Measurements from ENCODE around the gene NCK2. TPM values are rescaled to one million over a fixed set of nuclear protein-coding genes. Genes with fewer than 3 reads are reported as not detected.

The NCK2 gene
- total RNA-seq (2013; cell fraction: nucleolus; rRNA removed), result 14.3 and 15.4 TPM in 2 replicates
- total RNA-seq (2014; rRNA removed) (25.1 and 25.4 TPM in 2 replicates), total RNA-seq (2014; rRNA removed; fragmentation: Illumina TruSeq; extraction: Trizol) (13.5 and 15.3 TPM in 2 replicates), total RNA-seq (2021) (30.9 and 36.5 TPM in 2 replicates), polyA plus RNA-seq (2011; rRNA removed) (11.6 and 13.0 TPM in 2 replicates), polyA plus RNA-seq (2014; fragmentation: Illumina TruSeq; extraction: Trizol) (10.1 and 15.4 TPM in 2 replicates), polyA plus RNA-seq (2014; fragmentation: Nextera tagmentation; extraction: Ambion mirVana) (1 to 10 TPM; 1.2 to 3.1 TPM), polyA plus RNA-seq (2014; rRNA removed) (28.1 and 31.1 TPM in 2 replicates), polyA plus RNA-seq (2016; fragmentation: Nextera tagmentation; extraction: Ambion mirVana) (1 to 10 TPM; 5.2 to 7.2 TPM), polyA minus RNA-seq (2011; rRNA and poly(A)+ RNA removed) (14.9 and 16.7 TPM in 2 replicates), Bru-seq, nascent RNA (percentile 81 among the genes with signal in this experiment), BruChase-seq, experiment 1, labeled RNA remaining after a 6-hour chase (percentile 75 among the genes with signal in this experiment), BruChase-seq, experiment 2, labeled RNA remaining after a 2-hour chase (percentile 74 among the genes with signal in this experiment)
- polyA plus RNA-seq (2011; ENCODE audit: low read depth), result 5.6 TPM
- 12.3 and 19.8 TPM in 2 replicates for polyA plus RNA-seq (2011; cell fraction: cytosol; rRNA removed)
- 10.9 and 14.6 TPM in 2 replicates for polyA plus RNA-seq (2011; cell fraction: nucleus; rRNA removed)
- 19.1 and 19.3 TPM in 2 replicates for polyA plus RNA-seq (2012)
- 4.4 and 9.6 TPM in 2 replicates for polyA minus RNA-seq (2011; cell fraction: cytosol; rRNA and poly(A)+ RNA removed)
- polyA minus RNA-seq (2011; cell fraction: nucleus; rRNA and poly(A)+ RNA removed), result 8.1 and 14.5 TPM in 2 replicates
- long read RNA-seq, experiment 1, partial matches to known transcripts, result 6 of 8 reads
- long read RNA-seq, experiment 1, other reads (novel, unspliced or antisense), result 1 of 8 reads
- long read RNA-seq, experiment 2, partial matches to known transcripts, result 1 of 11 reads
- long read RNA-seq, experiment 2, other reads (novel, unspliced or antisense), result 9 of 11 reads

DNA sequence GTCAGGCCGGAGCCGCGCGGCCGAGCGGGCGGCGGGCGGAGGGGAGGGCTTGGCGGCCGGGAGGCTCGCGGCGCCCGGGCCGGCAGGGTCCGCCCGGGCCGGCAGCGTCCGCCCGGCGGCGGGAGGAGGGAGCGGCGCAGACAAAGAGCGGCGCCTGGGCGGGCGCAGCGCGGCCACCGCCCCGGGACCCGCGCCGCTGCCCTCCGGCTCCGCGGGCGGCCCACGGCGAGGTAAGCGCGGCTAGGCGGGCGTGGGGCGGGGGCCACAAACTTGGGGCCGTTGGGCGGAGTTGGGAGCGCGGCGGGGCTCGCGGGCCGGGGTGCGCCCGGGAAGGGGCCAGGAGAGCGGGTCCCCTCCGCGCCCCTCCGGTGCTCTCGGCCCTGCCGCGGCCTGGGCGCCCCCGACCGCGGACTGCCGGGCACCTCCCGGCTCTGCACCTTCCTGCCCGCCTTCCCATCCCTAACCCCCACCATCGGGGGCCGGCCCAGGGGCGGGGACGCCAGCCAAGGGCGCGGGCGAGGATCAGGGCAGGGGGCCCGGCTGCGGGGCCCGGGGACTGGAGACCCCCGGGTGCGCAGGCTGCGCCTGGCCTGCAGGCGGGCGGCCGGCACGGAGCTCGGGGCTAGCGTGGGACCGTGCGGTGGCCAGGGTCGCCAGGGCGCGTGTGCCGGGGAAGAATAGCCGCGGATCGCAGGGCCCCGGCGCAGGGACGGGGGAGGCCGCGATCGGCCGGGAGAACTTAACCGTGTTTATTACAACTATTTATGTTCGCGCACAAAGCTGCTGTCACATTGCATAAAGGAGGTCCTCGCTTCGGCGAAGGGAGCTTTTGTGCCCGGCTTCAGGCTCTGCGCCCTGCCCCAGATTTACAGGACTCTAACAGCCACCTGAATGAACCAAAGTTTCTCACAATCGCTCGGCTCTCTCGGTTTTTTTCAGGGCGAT, at the start of gene NCK2:
Gene NCK2 (plus strand): TSS at position 4 of the 945 bp plus-strand sequence. CDS start 110,152 bp downstream, outside the sequence.
- no TSS peak for BruUV-seq (replicated peaks)
- Histone ChIP-seq H4K20me1 (ENCODE audit: control insufficient read depth, insufficient read depth) (no peaks in the 10 kb centered on the region; the same call in none of the 2 replicates), H3K4me2 (ENCODE audit: control insufficient read depth, insufficient read depth) (peak within 1 kb of the TSS; percentile 97), H3K4me3 (peak within 1 kb of the TSS; percentile 81), H3K4me1 (ENCODE audit: control insufficient read depth, insufficient read depth, low read length) (peaks cover 28% of the 10 kb centered on the region), H3K27ac (ENCODE audit: control insufficient read depth, insufficient read depth) (peak within 1 kb of the TSS; percentile 79), H2AFZ (ENCODE audit: control insufficient read depth, low read depth, low read length) (peak within 1 kb of the TSS; percentile 63), H3K9ac (ENCODE audit: control insufficient read depth, insufficient read depth, low read length) (peak within 1 kb of the TSS; percentile 92), H3K79me2 (ENCODE audit: control insufficient read depth, insufficient read depth, low read length) (peaks cover 52% of the 10 kb centered on the region), H3K9me3 (replicated peaks; ENCODE audit: control insufficient read depth, insufficient read depth, low read length) (no peaks in the 10 kb centered on the region), H3K27me3 (replicated peaks in 1 of 2; ENCODE audit: control insufficient read depth in 2 of 2, insufficient read depth in 2 of 2, low read length in 1 of 2) (no peaks in the 10 kb centered on the region), H3K36me3 (ENCODE audit: control insufficient read depth in 2 of 2, insufficient read depth in 2 of 2, low read length in 1 of 2) (no peaks in the 10 kb centered on the region)
- ATAC-seq (peak; percentile 44), FAIRE-seq (no peak), DNase-seq (ENCODE audit: low read depth, low spot score) (no peak)
- in situ Hi-C loops (cut with MboI), result no loop called here
- RAD21 ChIA-PET (ENCODE audit: unreplicated experiment), result interaction anchor here (0.6 to 5.1 kb wide), 8 partner anchors 11 to 362 kb away, joined by 3 to 40 read pairs (median 8); no protein-coding TSS in a partner anchor
- intact Hi-C loops (cut with micrococcal nuclease; ENCODE audit: unreplicated experiment), result loop anchor here (5.0 to 10.0 kb wide), 6 partner anchors 127 to 447 kb away; partner anchors contain the start of genes C2orf49 and UXS1
- TF ChIP-seq BCL11A (IDR thresholded peaks at IDR 0.05; ENCODE audit: low read depth, low read length), result no peak
- TF ChIP-seq EGR1 (IDR thresholded peaks at IDR 0.05; ENCODE audit: borderline replicate concordance in 1 of 2, low read depth in 2 of 2, low read length in 2 of 2), result no peak
- TF ChIP-seq, protein P1, sequence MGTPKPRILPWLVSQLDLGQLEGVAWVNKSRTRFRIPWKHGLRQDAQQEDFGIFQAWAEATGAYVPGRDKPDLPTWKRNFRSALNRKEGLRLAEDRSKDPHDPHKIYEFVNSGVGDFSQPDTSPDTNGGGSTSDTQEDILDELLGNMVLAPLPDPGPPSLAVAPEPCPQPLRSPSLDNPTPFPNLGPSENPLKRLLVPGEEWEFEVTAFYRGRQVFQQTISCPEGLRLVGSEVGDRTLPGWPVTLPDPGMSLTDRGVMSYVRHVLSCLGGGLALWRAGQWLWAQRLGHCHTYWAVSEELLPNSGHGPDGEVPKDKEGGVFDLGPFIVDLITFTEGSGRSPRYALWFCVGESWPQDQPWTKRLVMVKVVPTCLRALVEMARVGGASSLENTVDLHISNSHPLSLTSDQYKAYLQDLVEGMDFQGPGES (IDR thresholded peaks at IDR 0.05), result 0 out of 2 replicates have a peak, but pooled peaks have one; percentile 7
- TF ChIP-seq PAX5 (IDR thresholded peaks at IDR 0.05; ENCODE audit: borderline replicate concordance, low read depth, low read length), result 0 out of 2 replicates have a peak, but pooled peaks have one; percentile 27
- TF ChIP-seq, protein P2, sequence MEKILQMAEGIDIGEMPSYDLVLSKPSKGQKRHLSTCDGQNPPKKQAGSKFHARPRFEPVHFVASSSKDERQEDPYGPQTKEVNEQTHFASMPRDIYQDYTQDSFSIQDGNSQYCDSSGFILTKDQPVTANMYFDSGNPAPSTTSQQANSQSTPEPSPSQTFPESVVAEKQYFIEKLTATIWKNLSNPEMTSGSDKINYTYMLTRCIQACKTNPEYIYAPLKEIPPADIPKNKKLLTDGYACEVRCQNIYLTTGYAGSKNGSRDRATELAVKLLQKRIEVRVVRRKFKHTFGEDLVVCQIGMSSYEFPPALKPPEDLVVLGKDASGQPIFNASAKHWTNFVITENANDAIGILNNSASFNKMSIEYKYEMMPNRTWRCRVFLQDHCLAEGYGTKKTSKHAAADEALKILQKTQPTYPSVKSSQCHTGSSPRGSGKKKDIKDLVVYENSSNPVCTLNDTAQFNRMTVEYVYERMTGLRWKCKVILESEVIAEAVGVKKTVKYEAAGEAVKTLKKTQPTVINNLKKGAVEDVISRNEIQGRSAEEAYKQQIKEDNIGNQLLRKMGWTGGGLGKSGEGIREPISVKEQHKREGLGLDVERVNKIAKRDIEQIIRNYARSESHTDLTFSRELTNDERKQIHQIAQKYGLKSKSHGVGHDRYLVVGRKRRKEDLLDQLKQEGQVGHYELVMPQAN (conservative IDR thresholded peaks at IDR 0.05), result peak; percentile 60; the same call in 1 of the 2 replicates
- TF ChIP-seq POLR2A (IDR thresholded peaks at IDR 0.05; ENCODE audit: low read depth, low read length), result peak; percentile 45; the same call in 1 of the 2 replicates
- peak; percentile 70; the same call in 1 of the 2 replicates for TF ChIP-seq ZNF217 (IDR thresholded peaks at IDR 0.05)
- TF ChIP-seq BHLHE40 (IDR thresholded peaks at IDR 0.05; ENCODE audit: borderline replicate concordance in 1 of 2, low read depth in 2 of 2, low read length in 1 of 2), result no peak
- no peak for TF ChIP-seq TBL1XR1 (IDR thresholded peaks at IDR 0.05; ENCODE audit: low read depth, low read length)
- TF ChIP-seq HDAC6 (IDR thresholded peaks at IDR 0.05; ENCODE audit: unreplicated experiment), result peak; percentile 88
- peak; percentile 55; the same call in 1 of the 2 replicates for TF ChIP-seq DPF2 (IDR thresholded peaks at IDR 0.05)
- peak; percentile 76 for TF ChIP-seq LARP7 (IDR thresholded peaks at IDR 0.05)
- TF ChIP-seq BACH1 (IDR thresholded peaks at IDR 0.05; ENCODE audit: borderline replicate concordance), result 0 out of 2 replicates have a peak, but pooled peaks have one; percentile 17
- peak; percentile 44 for TF ChIP-seq IKZF1 (conservative IDR thresholded peaks at IDR 0.05)
- peak; percentile 88; the same call in 1 of the 2 replicates for TF ChIP-seq GATAD2B (conservative IDR thresholded peaks at IDR 0.05; ENCODE audit: low read depth)
- peak; percentile 40 for TF ChIP-seq NR2F1 (conservative IDR thresholded peaks at IDR 0.05)
- POLR2A ChIA-PET, result interaction anchor here (0.5 to 2.7 kb wide), 7 partner anchors 12 to 178 kb away, joined by 3 to 27 read pairs (median 4); no protein-coding TSS in a partner anchor
- WGBS (ENCODE audit: insufficient coverage, insufficient replicate concordance, low lambda C conversion rate, missing lambda C conversion rate), result 1% methylated on average over 83 of the region's 119 CpGs
- SMC1A ChIA-PET (ENCODE audit: uncharacterized antibody, unreplicated experiment), result interaction anchor here (1.1 to 7.3 kb wide), 10 partner anchors 10 to 338 kb away, joined by 3 to 70 read pairs (median 8); no protein-coding TSS in a partner anchor
- CTCF ChIA-PET, result interaction anchor here (0.9 to 4.2 kb wide), 6 partner anchors 10 to 342 kb away, joined by 3 to 29 read pairs (median 6); no protein-coding TSS in a partner anchor

Measured in GM12878 (cell line).